Panc1 (cell line): Measurements from ENCODE around the gene ACACB. TPM values are rescaled to one million over a fixed set of nuclear protein-coding genes. Genes with fewer than 3 reads are reported as not detected.

Experiments
- ATAC-seq: fragments of 200-7000 bp; cut with Tn5 transposase; 2 replicates; pipeline ENCODE4 v1.9.1; 2020; ENCODE audit warnings: mild to moderate bottlenecking, moderate library complexity
- BruUV-seq: library from RNA; stranded (reverse); fragments of 400-500 nt; replicated peaks from 2 replicates; lab custom pipeline; 2021; lab: Mats Ljungman, UMichigan
- CTCF ChIA-PET: fragments of 300-600 bp; sonication (Branson Sonifier 250); formaldehyde crosslinking; loops from one replicate; lab custom pipeline; 2022; ENCODE audit warnings: antibody characterized with exemption; lab: Charles Lee
- POLR2A ChIA-PET: fragments of 300-600 bp; sonication (Branson Sonifier 250); formaldehyde crosslinking; loops from one replicate; lab custom pipeline; 2022; ENCODE audit warnings: antibody characterized with exemption; lab: Charles Lee
- DNase-seq: peaks from one replicate; pipeline ENCODE4 v3.0.0-alpha.2; 2010; ENCODE audit warnings: low read depth, low spot score
- H3K27ac ChIP-seq: 2 replicates; pipeline ENCODE4 v1.5.1; 2011; ENCODE audit warnings: mild to moderate bottlenecking, low read length, inconsistent platforms
- H3K27me3 ChIP-seq: fragments of 200-500 bp; sonication (Bioruptor generic); 2 replicates; pipeline ENCODE4 v1.6.0; 2014; ENCODE audit warnings: low read length, inconsistent platforms; ENCODE audit not compliant: control insufficient read depth, insufficient read depth
- H3K36me3 ChIP-seq: fragments of 200-500 bp; sonication (Bioruptor generic); 2 replicates; pipeline ENCODE4 v1.5.1; 2014; ENCODE audit warnings: inconsistent platforms, mild to moderate bottlenecking, low read length, moderate library complexity; ENCODE audit not compliant: control insufficient read depth, insufficient read depth
- H3K4me1 ChIP-seq: 2 replicates; pipeline ENCODE4 v1.5.1; 2011; ENCODE audit warnings: inconsistent platforms, mild to moderate bottlenecking, low read length, moderate library complexity; ENCODE audit not compliant: control insufficient read depth, insufficient read depth
- H3K4me3 ChIP-seq, 2 experiments: 2 replicates each; pipeline ENCODE4 v1.5.1; 2011 to 2012; ENCODE audit warnings: low read depth in 2 of 2, low read length in 2 of 2, mild to moderate bottlenecking in 2 of 2, inconsistent platforms in 1 of 2, moderate library complexity in 1 of 2
- H3K9me3 ChIP-seq: fragments of 200-500 bp; sonication (Bioruptor generic); 2 replicates; pipeline ENCODE4 v1.5.1; 2014; ENCODE audit warnings: low read depth, mild to moderate bottlenecking, inconsistent platforms, low read length, moderate library complexity; ENCODE audit not compliant: control insufficient read depth, insufficient read depth
- CTCF ChIP-seq: fragments of 450-650 bp; IDR thresholded peaks from 2 replicates; pipeline ENCODE4 v1.5.1; 2017; ENCODE audit warnings: mild to moderate bottlenecking
- POLR2AphosphoS5 ChIP-seq: IDR thresholded peaks from 2 replicates; pipeline ENCODE4 v1.6.1; 2012; ENCODE audit warnings: mild to moderate bottlenecking, low read depth, low read length, moderate library complexity
- REST ChIP-seq, 2 experiments: IDR thresholded peaks; 2 replicates each; pipeline ENCODE4 v1.6.1; 2011 to 2012; ENCODE audit warnings: low read depth in 2 of 2, control low read depth in 1 of 2, low read length in 1 of 2, mild to moderate bottlenecking in 1 of 2, moderate library complexity in 1 of 2; ENCODE audit not compliant: insufficient read depth in 1 of 2
- SIN3A ChIP-seq: IDR thresholded peaks from 2 replicates; pipeline ENCODE4 v1.6.1; 2012; ENCODE audit warnings: low read depth, mild to moderate bottlenecking, low read length, moderate library complexity, borderline replicate concordance; ENCODE audit not compliant: insufficient read depth
- TCF7L2 ChIP-seq: IDR thresholded peaks from 2 replicates; pipeline ENCODE4 v1.6.1; 2011; ENCODE audit warnings: mild to moderate bottlenecking, low read depth, low read length, inconsistent platforms
- in situ Hi-C: cut with HindIII; loops from 2 replicates; pipeline ENCODE4 v1.10.0; 2016; ENCODE audit warnings: low sequenced_read_pairs, low pct_unique_long_range_greater_than_20kb
- intact Hi-C: fragments of 100-400 bp; cut with micrococcal nuclease; formaldehyde crosslinking; loops from one replicate; pipeline ENCODE4 v1.10.0; 2022; ENCODE audit not compliant: unreplicated experiment
- total RNA-seq: library from RNA; stranded (reverse); gene quantifications from one replicate; pipeline ENCODE4 v1.2.1, GENCODE V29; 2021; ENCODE audit not compliant: unreplicated experiment

Gene ACACB
- total RNA-seq, 1 experiment from 2014 or later: 12.3 TPM

GRCh38 chr12:109228664-109229063 lies 112.3 kb downstream of the ACACB start:
- intact Hi-C loops: no loop called here
- Histone ChIP-seq H3K27me3 (no peaks in the 10 kb centered on the region), H3K27ac (no peak overlapping the region), H3K4me1 (no peaks in the 10 kb centered on the region), H3K9me3 (no peaks in the 10 kb centered on the region), H3K4me3 (no peak overlapping the region), H3K36me3 (no peaks in the 10 kb centered on the region)
- POLR2A ChIA-PET: interaction anchor here (0.6 kb wide), 1 partner anchor 378 kb away, joined by 8 read pairs; no protein-coding TSS in a partner anchor
- ATAC-seq: no peak
- BruUV-seq: no TSS peak
- DNase-seq: no peak
- in situ Hi-C loops: no loop called here
- CTCF ChIA-PET: no interaction called here
- TF ChIP-seq REST (IDR thresholded peaks at IDR 0.05; ENCODE audit: insufficient read depth in 1 of 2, low read depth in 2 of 2, low read length in 1 of 2) (no peak), SIN3A (no peak), TCF7L2 (no peak), POLR2AphosphoS5 (no peak)

GRCh38 chr12:109230193-109230592 lies 113.8 kb downstream of the ACACB start:
- intact Hi-C loops: no loop called here

More at GRCh38 chr12:109230193-109230592, 113.8 kb downstream of the ACACB start:
- no TSS peak for BruUV-seq
- Histone ChIP-seq H3K27me3 (no peaks in the 10 kb centered on the region), H3K36me3 (no peaks in the 10 kb centered on the region), H3K9me3 (no peaks in the 10 kb centered on the region), H3K4me1 (no peaks in the 10 kb centered on the region), H3K4me3 (no peak overlapping the region), H3K27ac (no peak overlapping the region)
- no peak for ATAC-seq
- POLR2A ChIA-PET: no interaction called here
- no peak for DNase-seq
- in situ Hi-C loops: no loop called here
- TF ChIP-seq TCF7L2 (no peak), CTCF (no peak), REST (IDR thresholded peaks at IDR 0.05; ENCODE audit: insufficient read depth in 1 of 2, low read depth in 2 of 2, low read length in 1 of 2) (no peak), SIN3A (no peak), POLR2AphosphoS5 (no peak)
- CTCF ChIA-PET: no interaction called here
